Gastrocnemius medialis (tissue), 4 donors: ENCODE results near the gene MGAM2. TPM values are rescaled to one million over a fixed set of nuclear protein-coding genes. Genes with fewer than 3 reads are reported as not detected.

Experiments used
- ATAC-seq, 2 donors: fragments of 150-250 bp; one replicate each; pipeline ENCODE4 v1.9.1; 2016
- DNase-seq, 2 donors: peaks; one replicate each; pipeline ENCODE4 v3.0.0-alpha.2; 2019
- H3K27ac ChIP-seq, 4 donors: fragments of 200-600 bp; sonication (generic); 1 replicate in 1 of 4; 2 replicates in 3 of 4; pipeline ENCODE4 v1.5.1; 2016 to 2018; ENCODE audit warnings: mild to moderate bottlenecking in 2 of 4, moderate library complexity in 1 of 4
- H3K27me3 ChIP-seq, 3 donors: fragments of 200-600 bp; sonication (generic) in 2 of 3; 1 replicate in 1 of 3; 2 replicates in 2 of 3; pipeline versions ENCODE4 v1.5.1 to v1.6.0; 2016 to 2019; ENCODE audit warnings: mild to moderate bottlenecking in 1 of 3, moderate library complexity in 1 of 3
- H3K36me3 ChIP-seq, 2 donors: fragments of 200-600 bp; sonication (generic) in 1 of 2; one replicate each; pipeline ENCODE4 v1.5.1; 2017 to 2018
- H3K4me1 ChIP-seq, 2 donors: fragments of 200-600 bp; sonication (generic) in 1 of 2; one replicate each; pipeline ENCODE4 v1.5.1; 2016 to 2017; ENCODE audit warnings: mild to moderate bottlenecking in 2 of 2
- H3K4me3 ChIP-seq, 4 donors: fragments of 200-600 bp; sonication (generic) in 3 of 4; 1 replicate in 1 of 4; 2 replicates in 3 of 4; pipeline ENCODE4 v1.5.1; 2016 to 2019; ENCODE audit warnings: mild to moderate bottlenecking in 2 of 4
- H3K9me3 ChIP-seq, 3 donors: fragments of 200-600 bp; sonication (generic) in 2 of 3; 1 replicate in 1 of 3; 2 replicates in 2 of 3; pipeline ENCODE4 v1.5.1; 2016 to 2019
- CTCF ChIP-seq, 5 experiments: fragments of 450-650 bp in 3 of 5; fragments of 200-600 bp in 2 of 5; sonication (generic) in 2 of 5; IDR thresholded peaks in 4 of 5; conservative IDR thresholded peaks in 1 of 5; 1 replicate in 4 of 5; 2 replicates in 1 of 5; pipeline ENCODE4 v1.5.1; 2016 to 2019; ENCODE audit warnings: antibody characterized with exemption in 5 of 5, mild to moderate bottlenecking in 3 of 5, moderate library complexity in 3 of 5
- POLR2A ChIP-seq, 2 donors: fragments of 450-650 bp; IDR thresholded peaks; one replicate each; pipeline ENCODE4 v1.6.1; 2017; ENCODE audit warnings: antibody characterized with exemption in 2 of 2, mild to moderate bottlenecking in 2 of 2, moderate library complexity in 2 of 2
- in situ Hi-C, 4 donors: fragments of 200-750 bp; cut with MboI; loops; one replicate each; pipeline versions ENCODE4 v1.15.0 to v1.8.0; 2017; ENCODE audit warnings: low sequenced_read_pairs in 4 of 4
- intact Hi-C: fragments of 100-400 bp; cut with DNase I; formaldehyde crosslinking; loops from one replicate; pipeline ENCODE4 v1.15.1; 2023; ENCODE audit warnings: low total_unique reads
- total RNA-seq, 4 donors: library from RNA; depleted of rRNA; stranded (reverse); fragments of >200 nt; gene quantifications; one replicate each; pipeline versions ENCODE4 v1.1.0 to v1.2.3, GENCODE V29; 2016

MGAM2 gene
- total RNA-seq, 4 donors from 2014 or later = 0.13 to 0.27 TPM; not detected in 2

- no peaks in the 10 kb centered on the region for H3K4me1 ChIP-seq
- DNase-seq (no peak), ATAC-seq (no peak)
- no peaks in the 10 kb centered on the region for H3K9me3 ChIP-seq
- H3K36me3 ChIP-seq = no peaks in the 10 kb centered on the region
- in situ Hi-C loops (no loop called here), intact Hi-C loops (no loop called here)
- H3K4me3 ChIP-seq = no peak overlapping the region
- H3K27me3 ChIP-seq = no peaks in the 10 kb centered on the region
- no peak overlapping the region for H3K27ac ChIP-seq
- TF ChIP-seq POLR2A (IDR thresholded peaks at IDR 0.05) = no peak
- TF ChIP-seq CTCF (IDR thresholded peaks at IDR 0.05 in 4 of 5, conservative IDR thresholded peaks at IDR 0.05 in 1 of 5) = no peak
Observed at GRCh38 chr7:142083605-142084004, 27.9 kb upstream of the MGAM2 start.

GRCh38 chr7:142085428-142085827 lies 26.1 kb upstream of the MGAM2 start:
- Histone ChIP-seq H3K9me3 (no peaks in the 10 kb centered on the region), H3K4me3 (no peak overlapping the region), H3K36me3 (no peaks in the 10 kb centered on the region), H3K4me1 (no peaks in the 10 kb centered on the region), H3K27me3 (no peaks in the 10 kb centered on the region), H3K27ac (no peak overlapping the region)
- intact Hi-C loops (no loop called here), in situ Hi-C loops (no loop called here)
- TF ChIP-seq POLR2A (IDR thresholded peaks at IDR 0.05) (no peak), CTCF (IDR thresholded peaks at IDR 0.05 in 4 of 5, conservative IDR thresholded peaks at IDR 0.05 in 1 of 5) (no peak)
- DNase-seq = no peak
- no peak for ATAC-seq

DNA sequence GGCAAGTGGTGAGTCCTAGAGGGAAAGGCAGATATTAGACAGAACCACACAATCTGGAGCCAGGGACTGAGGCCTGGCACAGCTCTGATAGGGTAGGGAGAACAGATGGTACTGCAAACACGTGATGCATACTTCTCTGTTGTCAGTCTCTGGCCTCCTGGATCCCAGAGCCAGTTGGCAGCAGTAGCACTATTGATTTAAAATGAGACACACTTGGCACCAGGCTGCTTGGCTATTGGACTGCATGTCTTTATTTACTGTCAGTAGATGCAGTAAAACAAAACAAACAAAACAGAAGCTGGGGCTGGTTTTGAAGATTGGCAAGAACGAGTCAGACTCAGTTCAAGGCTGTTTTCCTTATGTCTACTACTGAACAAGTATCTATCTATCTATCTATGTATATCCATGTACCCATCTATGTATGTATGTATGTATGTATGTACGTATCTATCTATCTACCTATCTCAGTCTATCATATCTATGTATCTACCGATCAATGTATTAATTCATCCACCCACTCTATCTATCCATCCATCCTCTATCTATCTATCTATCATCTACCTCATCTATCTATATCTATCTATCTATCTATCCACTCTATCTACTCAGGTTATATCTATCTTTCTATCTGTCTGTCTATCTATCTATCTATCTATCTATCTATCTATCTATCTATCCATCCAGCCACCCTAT lies 23.4 kb upstream of the MGAM2 start:
- H3K9me3 ChIP-seq = no peaks in the 10 kb centered on the region
- no peak overlapping the region for H3K4me3 ChIP-seq
- TF ChIP-seq POLR2A (IDR thresholded peaks at IDR 0.05) = no peak
- TF ChIP-seq CTCF (IDR thresholded peaks at IDR 0.05 in 4 of 5, conservative IDR thresholded peaks at IDR 0.05 in 1 of 5) = no peak
- in situ Hi-C loops (no loop called here), intact Hi-C loops (no loop called here)
- H3K27me3 ChIP-seq = no peaks in the 10 kb centered on the region
- ATAC-seq (no peak), DNase-seq (no peak)
- H3K36me3 ChIP-seq = no peaks in the 10 kb centered on the region
- no peaks in the 10 kb centered on the region for H3K4me1 ChIP-seq
- H3K27ac ChIP-seq = no peak overlapping the region

DNA sequence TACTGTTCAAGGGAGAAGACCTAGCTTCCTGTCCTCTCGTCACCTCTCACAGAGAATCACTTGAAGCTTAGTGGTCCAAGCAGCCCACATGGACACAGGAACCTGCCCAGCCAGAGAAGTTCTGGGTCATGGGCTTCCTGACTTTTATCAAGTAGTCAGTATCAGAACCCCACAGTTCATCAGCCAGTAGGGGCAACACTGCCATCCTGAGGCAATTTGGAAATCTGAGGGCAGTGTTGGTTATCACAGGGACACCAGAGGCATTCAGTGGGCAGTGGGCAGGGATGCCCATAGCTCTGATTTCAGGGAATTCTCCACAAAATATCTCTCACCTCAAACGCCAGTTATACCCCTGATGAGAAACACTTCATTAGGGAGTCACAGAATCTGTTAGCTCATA lies 22.5 kb upstream of the MGAM2 start:
- ATAC-seq (no peak), DNase-seq (no peak)
- in situ Hi-C loops = no loop called here
- H3K4me3 ChIP-seq = no peak overlapping the region
- TF ChIP-seq CTCF (IDR thresholded peaks at IDR 0.05 in 4 of 5, conservative IDR thresholded peaks at IDR 0.05 in 1 of 5) (no peak), POLR2A (IDR thresholded peaks at IDR 0.05) (no peak)
- no peak overlapping the region for H3K27ac ChIP-seq
- intact Hi-C loops = no loop called here
- H3K36me3 ChIP-seq = no peaks in the 10 kb centered on the region
- H3K4me1 ChIP-seq = no peaks in the 10 kb centered on the region
- no peaks in the 10 kb centered on the region for H3K27me3 ChIP-seq
- no peaks in the 10 kb centered on the region for H3K9me3 ChIP-seq

DNA sequence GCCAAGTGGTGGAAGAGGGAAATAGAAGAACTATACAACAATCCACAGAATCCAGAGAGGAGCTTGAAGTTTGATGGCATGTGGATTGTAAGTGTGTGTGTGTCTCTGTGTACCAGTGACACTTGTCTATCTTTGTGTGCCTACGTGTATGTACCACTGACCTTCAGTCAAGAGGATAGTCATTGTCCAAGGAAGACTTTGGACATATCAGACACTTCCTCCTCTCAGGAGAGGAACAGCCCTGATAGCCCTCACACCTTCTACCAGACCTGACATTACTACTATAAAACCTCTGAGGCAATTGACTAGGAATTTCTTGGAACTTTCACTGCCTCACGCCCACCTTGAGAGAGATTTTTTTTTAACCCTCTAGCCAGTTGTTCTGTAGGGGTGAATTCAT lies 19.6 kb upstream of the MGAM2 start:
- H3K36me3 ChIP-seq = no peaks in the 10 kb centered on the region
- in situ Hi-C loops = no loop called here

More for the DNA sequence above, 19.6 kb upstream of the MGAM2 start:
- DNase-seq = no peak
- TF ChIP-seq POLR2A (IDR thresholded peaks at IDR 0.05) = no peak
- TF ChIP-seq CTCF (IDR thresholded peaks at IDR 0.05 in 4 of 5, conservative IDR thresholded peaks at IDR 0.05 in 1 of 5) = no peak
- Histone ChIP-seq H3K9me3 (no peaks in the 10 kb centered on the region), H3K27me3 (no peaks in the 10 kb centered on the region), H3K4me1 (no peaks in the 10 kb centered on the region), H3K27ac (no peak overlapping the region), H3K4me3 (no peak overlapping the region)
- no peak for ATAC-seq
- intact Hi-C loops = no loop called here
